Fibroblast of villous mesenchyme (primary cell): Measurements from ENCODE around the gene SLC1A1. TPM values are rescaled to one million over a fixed set of nuclear protein-coding genes. Genes with fewer than 3 reads are reported as not detected.

Source experiments
- DNase-seq: peaks from one replicate; pipeline ENCODE4 v3.0.0-alpha.2; 2010; ENCODE audit warnings: low read depth
- H3K4me3 ChIP-seq: 2 replicates; pipeline ENCODE4 v1.5.1; 2011; ENCODE audit warnings: low read depth, mild to moderate bottlenecking, low read length
- total RNA-seq: library from RNA; depleted of rRNA; stranded (reverse); fragments of >200 nt; gene quantifications from 2 replicates; pipeline ENCODE4 v1.2.3, GENCODE V29; 2012
- TF ChIP-seq, protein P1 (sequence below): IDR thresholded peaks from 2 replicates; pipeline ENCODE4 v1.5.1; 2012; ENCODE audit warnings: low read depth, mild to moderate bottlenecking, low read length; ENCODE audit not compliant: insufficient read depth

SLC1A1 gene
- total RNA-seq, 1 donor, result 34.1 TPM

- DNase-seq, result no peak
- TF ChIP-seq, protein P1, sequence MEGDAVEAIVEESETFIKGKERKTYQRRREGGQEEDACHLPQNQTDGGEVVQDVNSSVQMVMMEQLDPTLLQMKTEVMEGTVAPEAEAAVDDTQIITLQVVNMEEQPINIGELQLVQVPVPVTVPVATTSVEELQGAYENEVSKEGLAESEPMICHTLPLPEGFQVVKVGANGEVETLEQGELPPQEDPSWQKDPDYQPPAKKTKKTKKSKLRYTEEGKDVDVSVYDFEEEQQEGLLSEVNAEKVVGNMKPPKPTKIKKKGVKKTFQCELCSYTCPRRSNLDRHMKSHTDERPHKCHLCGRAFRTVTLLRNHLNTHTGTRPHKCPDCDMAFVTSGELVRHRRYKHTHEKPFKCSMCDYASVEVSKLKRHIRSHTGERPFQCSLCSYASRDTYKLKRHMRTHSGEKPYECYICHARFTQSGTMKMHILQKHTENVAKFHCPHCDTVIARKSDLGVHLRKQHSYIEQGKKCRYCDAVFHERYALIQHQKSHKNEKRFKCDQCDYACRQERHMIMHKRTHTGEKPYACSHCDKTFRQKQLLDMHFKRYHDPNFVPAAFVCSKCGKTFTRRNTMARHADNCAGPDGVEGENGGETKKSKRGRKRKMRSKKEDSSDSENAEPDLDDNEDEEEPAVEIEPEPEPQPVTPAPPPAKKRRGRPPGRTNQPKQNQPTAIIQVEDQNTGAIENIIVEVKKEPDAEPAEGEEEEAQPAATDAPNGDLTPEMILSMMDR, result no peak
- H3K4me3 ChIP-seq, result no peak overlapping the region
Observed at GRCh38 chr9:4559261-4560182, 69.3 kb downstream of the SLC1A1 start.

DNA sequence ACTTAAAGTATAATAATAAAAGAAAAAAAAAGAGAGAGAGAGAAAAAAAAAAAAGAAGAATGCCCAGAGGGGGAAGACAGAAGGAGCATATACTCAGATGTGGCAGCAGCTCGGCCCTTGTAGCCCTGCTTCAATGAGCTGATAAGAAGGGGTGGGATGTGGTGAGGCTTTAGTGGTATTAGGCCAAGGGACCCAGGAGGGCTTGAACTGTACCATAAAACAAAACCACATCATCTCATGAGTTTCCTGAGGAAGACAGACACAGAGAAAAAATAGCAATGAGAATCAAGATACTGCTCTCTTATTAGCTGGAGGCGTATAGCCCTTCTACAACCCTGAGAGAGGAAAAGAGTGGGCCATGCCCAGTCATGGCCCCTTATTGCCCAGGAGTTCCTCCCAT, 72.8 kb downstream of the SLC1A1 start:
- no peak for DNase-seq
- no peak overlapping the region for H3K4me3 ChIP-seq
- TF ChIP-seq, protein P1, result no peak

- TF ChIP-seq, protein P1, result no peak
- no peak overlapping the region for H3K4me3 ChIP-seq
- no peak for DNase-seq
Observed at GRCh38 chr9:4566806-4567205, 76.5 kb downstream of the SLC1A1 start.

- H3K4me3 ChIP-seq, result no peak overlapping the region
- no peak for DNase-seq
- TF ChIP-seq, protein P1, result no peak
Observed at GRCh38 chr9:4567601-4568000, 77.3 kb downstream of the SLC1A1 start.

DNA sequence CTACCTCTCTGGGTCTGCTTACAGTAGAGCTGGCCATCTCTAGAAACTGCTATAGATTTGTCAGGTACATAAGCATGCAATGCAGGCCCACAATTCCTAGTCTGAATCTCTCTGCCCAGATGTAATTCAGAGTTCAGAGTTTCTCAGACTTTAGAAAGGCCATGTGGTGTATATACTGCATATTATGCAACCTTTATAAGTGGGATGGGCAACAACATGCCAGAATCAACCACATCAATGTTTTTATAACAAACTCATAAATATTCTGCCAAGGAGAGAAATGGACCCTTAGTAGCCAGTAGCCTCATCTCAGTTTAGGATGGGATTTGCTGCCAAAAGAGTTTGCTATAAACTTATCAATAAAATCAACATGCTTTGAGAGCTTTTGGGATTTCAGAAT, 78.8 kb downstream of the SLC1A1 start:
- TF ChIP-seq, protein P1, result no peak
- DNase-seq, result peak; percentile 59
- H3K4me3 ChIP-seq, result no peak overlapping the region

DNA sequence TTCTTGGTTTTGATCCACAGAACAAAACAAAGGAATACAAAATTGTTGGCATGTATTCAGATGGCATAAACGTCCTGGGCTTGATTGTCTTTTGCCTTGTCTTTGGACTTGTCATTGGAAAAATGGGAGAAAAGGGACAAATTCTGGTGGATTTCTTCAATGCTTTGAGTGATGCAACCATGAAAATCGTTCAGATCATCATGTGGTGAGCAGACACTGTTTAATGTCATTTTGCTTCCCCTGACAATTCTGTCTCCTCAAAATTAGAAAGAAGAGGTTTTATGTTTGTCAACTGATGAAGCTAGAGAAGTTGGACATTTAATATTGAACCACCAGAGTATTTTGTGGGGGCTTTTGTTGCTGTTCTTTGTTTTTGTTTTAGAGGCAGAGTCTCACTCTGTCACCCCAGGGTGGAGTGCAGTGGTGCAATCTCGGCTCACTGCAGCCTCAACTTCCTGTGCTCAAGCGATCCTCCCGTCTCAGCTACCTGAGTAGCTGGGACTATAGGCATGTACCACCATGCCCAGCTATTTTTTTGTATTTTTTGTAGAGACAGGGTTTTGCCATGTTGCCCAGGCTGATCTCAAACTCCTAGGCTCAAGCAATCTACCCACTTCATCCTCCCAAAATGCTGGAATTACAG, 82.0 kb downstream of the SLC1A1 start:
- DNase-seq, result no peak
- TF ChIP-seq, protein P1, result no peak
- H3K4me3 ChIP-seq, result no peak overlapping the region

GRCh38 chr9:4573176-4573575, 82.9 kb downstream of the SLC1A1 start:
- DNase-seq, result no peak
- TF ChIP-seq, protein P1, result no peak
- no peak overlapping the region for H3K4me3 ChIP-seq
